ENCODE results near the gene ANXA3.

GRCh38 chr4:78552389-78553042 is 946 bp downstream of the ANXA3 start:
- no peak for TF ChIP-seq POLR2AphosphoS5 (IDR thresholded peaks at IDR 0.05)
- TF ChIP-seq, protein P1, sequence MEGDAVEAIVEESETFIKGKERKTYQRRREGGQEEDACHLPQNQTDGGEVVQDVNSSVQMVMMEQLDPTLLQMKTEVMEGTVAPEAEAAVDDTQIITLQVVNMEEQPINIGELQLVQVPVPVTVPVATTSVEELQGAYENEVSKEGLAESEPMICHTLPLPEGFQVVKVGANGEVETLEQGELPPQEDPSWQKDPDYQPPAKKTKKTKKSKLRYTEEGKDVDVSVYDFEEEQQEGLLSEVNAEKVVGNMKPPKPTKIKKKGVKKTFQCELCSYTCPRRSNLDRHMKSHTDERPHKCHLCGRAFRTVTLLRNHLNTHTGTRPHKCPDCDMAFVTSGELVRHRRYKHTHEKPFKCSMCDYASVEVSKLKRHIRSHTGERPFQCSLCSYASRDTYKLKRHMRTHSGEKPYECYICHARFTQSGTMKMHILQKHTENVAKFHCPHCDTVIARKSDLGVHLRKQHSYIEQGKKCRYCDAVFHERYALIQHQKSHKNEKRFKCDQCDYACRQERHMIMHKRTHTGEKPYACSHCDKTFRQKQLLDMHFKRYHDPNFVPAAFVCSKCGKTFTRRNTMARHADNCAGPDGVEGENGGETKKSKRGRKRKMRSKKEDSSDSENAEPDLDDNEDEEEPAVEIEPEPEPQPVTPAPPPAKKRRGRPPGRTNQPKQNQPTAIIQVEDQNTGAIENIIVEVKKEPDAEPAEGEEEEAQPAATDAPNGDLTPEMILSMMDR (IDR thresholded peaks at IDR 0.05; ENCODE audit: poor library complexity, severe bottlenecking), result no peak
- no peak for TF ChIP-seq EZH2 (IDR thresholded peaks at IDR 0.05; ENCODE audit: borderline replicate concordance, insufficient read depth, low read length, poor library complexity, severe bottlenecking)
- TF ChIP-seq EP300 (conservative IDR thresholded peaks at IDR 0.05; ENCODE audit: poor library complexity, severe bottlenecking), result no peak
- TF ChIP-seq REST (IDR thresholded peaks at IDR 0.05; ENCODE audit: borderline replicate concordance), result no peak
- TF ChIP-seq TAF1 (IDR thresholded peaks at IDR 0.05; ENCODE audit: low read depth), result no peak

Measured in neural cell (in vitro differentiated cells).